Measurements from ENCODE around the gene MMS22L. TPM values are rescaled to one million over a fixed set of nuclear protein-coding genes. Genes with fewer than 3 reads are reported as not detected.

The MMS22L gene
- total RNA-seq, 2 experiments from 2014 or later, result 5.3 to 5.8 TPM

- ChIA-PET CTCF (interaction anchor here (0.7 kb wide), 1 partner anchor 1354 kb away, joined by 4 read pairs; no protein-coding TSS in a partner anchor), POLR2A (no interaction called here)
- Histone ChIP-seq H3K4me3 (ENCODE audit: low read length) (no peak overlapping the region), H3K27me3 (ENCODE audit: control insufficient read depth in 1 of 2, insufficient read depth in 2 of 2, low read length in 2 of 2) (no peaks in the 10 kb centered on the region), H3K4me1 (ENCODE audit: insufficient read depth, low read length) (no peaks in the 10 kb centered on the region), H3K27ac (ENCODE audit: low read depth in 1 of 2, low read length in 2 of 2) (no peak overlapping the region), H3K9me3 (ENCODE audit: control insufficient read depth in 1 of 2, insufficient read depth in 1 of 2, low read length in 2 of 2) (no peaks in the 10 kb centered on the region), H3K36me3 (ENCODE audit: insufficient read depth, low read length) (no peaks in the 10 kb centered on the region)
- H3K27ac Mint-ChIP-seq, result no peak overlapping the region
- no peak for DNase-seq
- H3K4me3 Mint-ChIP-seq, result no peak overlapping the region
- intact Hi-C loops (cut with DNase I, micrococcal nuclease), result no loop called here
- H3K9me3 Mint-ChIP-seq, result no peaks in the 10 kb centered on the region
- TF ChIP-seq CTCF (IDR thresholded peaks at IDR 0.05), result no peak
- no peaks in the 10 kb centered on the region for H3K4me1 Mint-ChIP-seq (ENCODE audit: low read depth)
- no peak for ATAC-seq (ENCODE audit: poor library complexity)
- H3K36me3 Mint-ChIP-seq (ENCODE audit: low read depth), result peaks cover 12% of the 10 kb centered on the region
- H3K27me3 Mint-ChIP-seq, result no peaks in the 10 kb centered on the region
These were observed 87.9 kb downstream of the MMS22L start for GRCh38 chr6:97195117-97195516.

- ChIA-PET CTCF (interaction anchor here (0.6 to 0.7 kb wide), 2 partner anchors 1640 to 1929 kb away, joined by 3 read pairs; no protein-coding TSS in a partner anchor), POLR2A (interaction anchor here (0.6 to 1.1 kb wide), 2 partner anchors 27 to 1695 kb away, joined by 3 read pairs; no protein-coding TSS in a partner anchor)
- no peak for DNase-seq
- no peaks in the 10 kb centered on the region for H3K36me3 ChIP-seq (ENCODE audit: insufficient read depth, low read length)
- Mint-ChIP-seq H3K4me1 (ENCODE audit: low read depth) (no peaks in the 10 kb centered on the region), H3K36me3 (ENCODE audit: low read depth) (peaks cover 7% of the 10 kb centered on the region), H3K4me3 (no peak overlapping the region), H3K27me3 (no peaks in the 10 kb centered on the region), H3K9me3 (no peaks in the 10 kb centered on the region), H3K27ac (no peak overlapping the region)
- no peak for TF ChIP-seq CTCF (IDR thresholded peaks at IDR 0.05)
- ATAC-seq (ENCODE audit: poor library complexity), result no peak
- no peaks in the 10 kb centered on the region for H3K4me1 ChIP-seq (ENCODE audit: insufficient read depth, low read length)
- no peak overlapping the region for H3K27ac ChIP-seq (ENCODE audit: low read depth in 1 of 2, low read length in 2 of 2)
- H3K9me3 ChIP-seq (ENCODE audit: control insufficient read depth in 1 of 2, insufficient read depth in 1 of 2, low read length in 2 of 2), result no peaks in the 10 kb centered on the region
- no peaks in the 10 kb centered on the region for H3K27me3 ChIP-seq (ENCODE audit: control insufficient read depth in 1 of 2, insufficient read depth in 2 of 2, low read length in 2 of 2)
- no peak overlapping the region for H3K4me3 ChIP-seq (ENCODE audit: low read length)
- intact Hi-C loops (cut with DNase I, micrococcal nuclease), result loop anchor here in 1 of 2 experiments (5.0 kb wide), 1 partner anchor 1658 kb away; no protein-coding TSS in a partner anchor
These were observed 93.2 kb downstream of the MMS22L start for GRCh38 chr6:97189767-97190166.

- Histone ChIP-seq H3K4me3 (ENCODE audit: low read length) (no peak overlapping the region), H3K27ac (ENCODE audit: low read depth in 1 of 2, low read length in 2 of 2) (no peak overlapping the region), H3K4me1 (ENCODE audit: insufficient read depth, low read length) (no peaks in the 10 kb centered on the region), H3K27me3 (ENCODE audit: control insufficient read depth in 1 of 2, insufficient read depth in 2 of 2, low read length in 2 of 2) (no peaks in the 10 kb centered on the region), H3K36me3 (ENCODE audit: insufficient read depth, low read length) (no peaks in the 10 kb centered on the region), H3K9me3 (ENCODE audit: control insufficient read depth in 1 of 2, insufficient read depth in 1 of 2, low read length in 2 of 2) (no peaks in the 10 kb centered on the region)
- H3K4me1 Mint-ChIP-seq (ENCODE audit: low read depth), result no peaks in the 10 kb centered on the region
- no peak for DNase-seq
- H3K27me3 Mint-ChIP-seq, result no peaks in the 10 kb centered on the region
- ChIA-PET POLR2A (no interaction called here), CTCF (no interaction called here)
- H3K4me3 Mint-ChIP-seq, result no peak overlapping the region
- H3K9me3 Mint-ChIP-seq, result no peaks in the 10 kb centered on the region
- no peaks in the 10 kb centered on the region for H3K36me3 Mint-ChIP-seq (ENCODE audit: low read depth)
- ATAC-seq (ENCODE audit: poor library complexity), result no peak
- no peak for TF ChIP-seq CTCF (IDR thresholded peaks at IDR 0.05)
- no peak overlapping the region for H3K27ac Mint-ChIP-seq
- intact Hi-C loops (cut with DNase I, micrococcal nuclease), result loop anchor here (1.0 to 5.0 kb wide), 4 partner anchors 206 to 1931 kb away; no protein-coding TSS in a partner anchor
These were observed 95.1 kb downstream of the MMS22L start for GRCh38 chr6:97187951-97188350.

Data from CD4-positive, alpha-beta T cell (primary cell).